HG03108 (cell line): ENCODE measurements around the gene XRCC5.
"Not testable (repeated sequence)": the region's sequence is repeated elsewhere in the genome, so short reads cannot be mapped to it uniquely, and the experiment has no call there.

Experiments used
- ATAC-seq: cut with Tn5 transposase; IDR thresholded peaks from one replicate; pipeline ENCODE4 v1.9.1; 2021; ENCODE audit warnings: moderate library complexity; ENCODE audit not compliant: unreplicated experiment

XRCC5 gene

DNA sequence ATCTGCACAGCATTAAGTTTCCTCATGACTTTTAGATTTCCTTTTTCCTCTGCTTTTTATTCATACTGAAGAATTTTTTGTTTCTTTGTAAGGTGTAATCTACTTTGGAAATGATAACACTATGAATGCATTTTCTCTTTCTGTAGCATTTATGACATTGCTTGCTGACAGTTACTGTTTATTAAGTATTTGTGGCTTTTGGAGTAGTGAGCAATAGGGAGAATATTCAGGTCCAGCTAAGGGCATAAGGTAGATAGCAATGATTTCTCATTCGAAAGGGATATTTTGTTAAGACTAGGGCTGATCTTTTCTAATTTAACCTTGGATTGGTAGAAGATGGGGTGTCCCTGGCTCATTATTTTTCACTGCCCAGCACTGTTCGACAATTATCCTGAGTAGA, 80.3 kb downstream of the XRCC5 start:
- ATAC-seq: no peak

DNA sequence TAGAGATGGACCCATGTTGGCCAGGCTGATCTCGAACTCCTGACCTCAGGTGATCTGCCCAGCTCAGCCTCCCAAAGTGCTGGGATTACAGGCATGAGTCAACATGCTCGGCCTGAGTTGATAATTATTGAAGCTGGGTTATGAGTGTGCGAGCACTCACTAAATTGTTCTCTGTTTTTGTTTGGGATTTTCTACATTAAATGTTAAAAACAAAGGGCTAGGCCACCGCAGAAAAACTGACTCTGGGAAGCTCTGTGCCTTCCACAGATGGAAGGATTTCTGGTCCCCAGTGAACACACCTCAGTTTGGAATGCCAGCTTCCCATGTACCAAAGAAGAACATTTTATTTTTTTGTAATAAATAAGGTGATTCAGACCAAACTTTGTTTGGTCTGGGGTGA, 83.0 kb downstream of the XRCC5 start:
- no peak for ATAC-seq

DNA sequence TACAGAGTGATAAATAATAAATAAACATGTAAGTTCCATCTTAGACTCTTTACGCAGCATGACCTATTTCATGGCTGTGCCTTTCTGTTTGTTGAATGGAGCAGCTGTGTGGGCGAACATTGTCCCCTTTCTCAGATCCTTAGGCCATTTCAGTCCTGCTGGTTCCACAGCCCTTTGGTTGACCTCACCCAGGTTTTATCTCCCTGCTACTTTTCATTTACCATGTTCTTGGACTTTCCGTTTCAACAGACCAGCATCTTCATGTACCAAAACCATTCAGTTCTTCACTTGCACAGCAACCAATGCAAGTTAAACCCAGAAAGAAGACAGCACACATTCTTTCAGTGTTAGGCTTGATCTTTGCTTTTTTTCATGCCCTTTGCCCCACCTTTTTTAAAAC, 83.8 kb downstream of the XRCC5 start:
- no peak for ATAC-seq

DNA sequence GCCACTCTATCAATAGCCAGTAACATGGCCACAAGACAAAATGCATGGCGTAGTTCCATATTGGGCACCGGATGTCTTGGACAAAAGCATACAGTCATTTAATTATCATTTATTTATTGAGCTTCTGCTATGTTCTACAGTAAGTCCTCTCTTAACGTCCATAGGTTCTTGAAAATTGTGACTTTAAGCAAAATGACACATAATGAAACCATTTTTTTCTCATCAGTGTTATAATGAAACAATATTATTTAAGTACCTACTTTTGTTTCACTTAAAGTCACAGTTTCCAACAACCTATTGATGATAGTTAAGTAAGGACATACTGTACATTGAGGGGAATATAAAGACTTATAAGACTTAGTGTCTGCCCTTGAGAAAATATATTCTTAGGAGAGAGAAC, 84.9 kb downstream of the XRCC5 start:
- ATAC-seq: no peak

DNA sequence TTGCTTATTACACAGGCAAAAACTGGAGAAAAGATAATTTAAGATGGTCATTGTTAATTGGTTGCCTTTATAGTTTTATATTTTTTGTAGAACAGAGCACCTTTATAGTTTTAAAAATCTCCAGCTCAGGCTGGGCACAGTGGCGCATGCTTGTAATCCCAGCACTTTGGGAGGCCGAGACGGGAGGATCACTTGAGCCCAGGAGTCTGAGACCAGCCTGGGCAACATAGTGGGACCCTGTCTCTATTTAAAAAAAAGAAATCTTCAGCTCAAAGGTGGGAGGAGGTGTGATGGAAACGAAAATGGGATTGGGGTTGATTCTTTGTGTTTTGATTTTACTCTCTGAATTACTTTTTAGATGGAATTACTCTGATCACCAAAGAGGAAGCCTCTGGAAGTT, 85.4 kb downstream of the XRCC5 start:
- no peak for ATAC-seq

DNA sequence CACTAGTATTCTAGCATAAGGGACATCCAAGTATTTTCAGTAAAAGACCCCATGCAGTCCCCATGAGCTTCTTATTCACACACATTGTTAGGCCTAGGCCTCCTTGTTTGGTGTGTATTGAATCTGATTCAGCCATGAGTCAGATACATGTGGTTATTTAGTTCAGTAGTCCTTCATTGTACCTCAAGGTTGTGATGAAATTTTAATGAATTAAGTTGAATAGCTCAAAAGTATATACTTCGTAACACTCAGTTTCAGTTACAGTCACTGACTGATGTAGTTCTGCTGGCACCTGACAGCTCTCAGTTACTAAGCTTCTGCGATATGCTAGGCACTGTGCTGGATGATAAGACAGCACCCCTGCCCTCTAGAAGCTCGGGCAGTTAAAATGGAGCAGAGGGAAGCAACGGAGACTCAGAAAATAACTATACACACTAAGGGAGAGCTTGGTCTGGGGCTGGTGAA, 86.4 kb downstream of the XRCC5 start:
- no peak for ATAC-seq

DNA sequence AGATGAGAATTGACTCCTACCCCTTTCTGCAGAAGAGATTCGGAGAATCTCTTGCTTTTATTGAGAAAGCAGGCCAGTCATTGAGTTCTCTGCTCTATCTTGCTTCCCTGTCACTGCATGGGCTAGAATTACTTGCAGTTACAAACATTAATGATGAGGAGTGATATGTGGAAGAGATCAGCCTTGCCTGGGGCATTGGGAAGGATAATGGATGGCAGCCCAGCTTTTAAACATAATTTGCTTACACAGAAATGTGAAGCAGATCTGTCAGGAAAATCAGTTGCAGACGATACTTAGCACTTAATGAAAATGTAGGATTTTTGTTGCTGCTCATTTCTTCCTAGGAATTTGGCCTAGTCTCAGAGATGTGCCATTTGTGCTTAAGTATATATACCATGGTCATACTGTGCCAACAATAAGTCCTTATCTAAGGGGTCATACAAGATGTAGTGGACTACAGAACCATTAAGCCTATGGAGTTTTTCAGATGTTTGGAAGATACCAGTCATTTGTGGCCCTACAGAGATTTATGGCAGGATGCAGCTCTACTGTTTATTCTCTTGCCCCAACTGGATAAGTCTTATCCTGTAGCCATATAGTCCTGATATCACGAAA, 92.7 kb downstream of the XRCC5 start:
- ATAC-seq: no peak

DNA sequence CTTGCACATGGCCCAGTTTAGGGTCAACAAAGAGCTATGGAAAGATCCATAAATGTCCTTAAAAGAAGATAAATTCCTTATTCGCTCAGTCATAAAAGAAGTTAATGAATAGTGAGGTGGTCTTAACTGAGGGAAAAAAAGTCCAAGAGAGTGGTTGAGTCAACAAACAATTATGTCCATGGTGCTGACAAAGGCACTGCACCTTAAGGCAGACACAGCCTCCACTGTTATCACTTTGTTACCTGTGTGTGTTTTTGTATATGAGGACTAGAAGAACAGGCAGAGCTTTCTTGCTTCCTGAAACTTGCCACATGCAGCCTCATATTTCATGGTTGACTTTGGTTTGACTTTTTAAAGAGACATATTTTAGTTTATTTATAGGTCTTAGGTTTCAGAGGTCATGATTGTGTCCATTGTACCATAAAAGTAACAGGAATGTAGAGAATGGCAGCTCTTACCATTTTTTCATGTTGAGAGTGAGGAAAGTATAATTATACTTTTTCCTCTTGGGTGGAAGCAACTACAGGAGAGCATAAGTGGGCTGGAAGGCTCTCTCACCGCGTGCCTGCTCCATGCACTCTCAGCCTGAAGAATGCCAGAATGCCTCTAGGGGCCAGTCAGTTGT, 93.6 kb downstream of the XRCC5 start:
- ATAC-seq: no peak

DNA sequence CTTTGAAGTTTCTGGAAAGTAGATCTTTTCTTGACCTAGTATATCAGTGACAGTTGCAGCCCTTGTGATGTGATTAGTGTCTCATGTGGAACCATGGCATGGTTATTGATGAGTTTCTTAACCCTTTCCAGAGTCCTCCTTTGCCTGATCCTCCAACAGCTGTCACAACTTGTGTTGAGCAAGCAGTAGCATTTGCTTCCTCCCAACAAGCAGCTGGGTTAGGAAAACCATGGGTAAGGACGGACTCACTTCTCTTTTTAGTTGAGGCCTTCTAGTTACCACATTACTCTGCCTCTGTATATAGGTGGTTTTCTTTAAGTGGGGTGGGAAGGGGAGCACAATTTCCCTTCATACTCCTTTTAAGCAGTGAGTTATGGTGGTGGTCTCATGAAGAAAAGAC, 96.3 kb downstream of the XRCC5 start:
- ATAC-seq: no peak

DNA sequence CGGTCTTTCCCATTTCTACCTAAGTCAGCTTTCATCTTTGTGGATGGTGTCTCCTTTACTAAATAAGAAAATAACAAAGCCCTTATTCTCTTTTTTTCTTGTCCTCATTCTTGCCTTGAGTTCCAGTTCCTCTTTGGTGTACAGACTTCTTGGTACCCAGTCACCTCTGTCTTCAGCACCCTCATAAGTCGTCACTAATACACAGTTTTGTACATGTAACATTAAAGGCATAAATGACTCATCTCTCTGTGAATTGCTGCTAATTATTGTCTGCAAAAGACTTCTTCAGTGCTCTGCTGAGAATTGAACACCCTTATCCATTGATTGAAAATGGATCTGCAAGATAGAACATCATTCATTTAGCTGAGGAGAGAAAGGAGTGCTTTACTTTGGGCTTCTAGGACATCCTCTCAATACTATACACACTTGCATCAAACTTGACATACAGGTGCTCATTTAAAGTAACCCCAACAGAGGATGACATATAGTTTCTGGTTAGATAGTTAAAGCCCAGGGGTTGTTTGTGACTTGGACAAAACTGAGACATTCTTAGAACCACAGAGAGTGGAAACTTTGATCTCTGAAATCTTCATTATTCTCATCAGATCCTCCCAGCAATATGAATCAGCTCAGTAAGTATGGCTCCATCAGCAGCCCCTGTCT, 97.0 kb downstream of the XRCC5 start:
- peak; percentile 73 for ATAC-seq

DNA sequence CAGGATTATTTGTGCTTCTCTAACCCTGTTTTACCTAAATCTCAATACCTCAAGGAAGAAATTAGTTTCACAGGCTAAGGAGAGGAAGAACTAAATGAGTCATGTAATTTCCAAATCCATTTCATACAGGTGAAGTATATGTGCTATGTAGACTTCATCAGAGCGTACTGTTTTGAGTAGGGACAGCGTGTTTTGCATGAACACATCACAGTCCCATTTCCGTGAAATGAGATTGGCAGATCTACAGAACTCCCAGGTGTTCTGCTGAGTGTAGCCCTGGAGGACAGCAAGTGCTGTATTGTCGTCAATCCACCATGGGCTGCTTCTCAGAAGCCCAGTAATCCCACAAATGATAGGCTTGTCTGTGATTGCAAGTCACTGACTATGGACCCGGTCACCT, 97.7 kb downstream of the XRCC5 start:
- ATAC-seq: no peak

DNA sequence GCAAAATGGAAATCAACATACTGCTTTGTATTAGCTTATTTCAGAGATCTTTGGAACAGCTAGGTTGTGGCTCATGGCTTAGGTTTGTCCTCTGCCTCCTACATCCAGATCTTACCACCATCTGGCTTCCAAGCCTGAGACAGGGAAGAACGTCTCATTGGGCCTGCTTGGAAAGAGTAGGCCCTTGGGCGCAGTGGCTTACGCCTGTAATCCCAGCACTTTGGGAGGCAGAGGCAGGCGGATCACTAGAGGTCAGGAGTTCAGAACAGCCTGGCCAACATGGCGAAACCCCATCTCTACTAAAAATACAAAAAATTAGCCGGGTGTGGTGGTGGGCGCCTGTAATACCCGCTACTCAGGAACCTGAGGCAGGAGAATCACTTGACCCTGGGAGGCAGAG, 99.5 kb downstream of the XRCC5 start:
- not testable (repeated sequence) for ATAC-seq

DNA sequence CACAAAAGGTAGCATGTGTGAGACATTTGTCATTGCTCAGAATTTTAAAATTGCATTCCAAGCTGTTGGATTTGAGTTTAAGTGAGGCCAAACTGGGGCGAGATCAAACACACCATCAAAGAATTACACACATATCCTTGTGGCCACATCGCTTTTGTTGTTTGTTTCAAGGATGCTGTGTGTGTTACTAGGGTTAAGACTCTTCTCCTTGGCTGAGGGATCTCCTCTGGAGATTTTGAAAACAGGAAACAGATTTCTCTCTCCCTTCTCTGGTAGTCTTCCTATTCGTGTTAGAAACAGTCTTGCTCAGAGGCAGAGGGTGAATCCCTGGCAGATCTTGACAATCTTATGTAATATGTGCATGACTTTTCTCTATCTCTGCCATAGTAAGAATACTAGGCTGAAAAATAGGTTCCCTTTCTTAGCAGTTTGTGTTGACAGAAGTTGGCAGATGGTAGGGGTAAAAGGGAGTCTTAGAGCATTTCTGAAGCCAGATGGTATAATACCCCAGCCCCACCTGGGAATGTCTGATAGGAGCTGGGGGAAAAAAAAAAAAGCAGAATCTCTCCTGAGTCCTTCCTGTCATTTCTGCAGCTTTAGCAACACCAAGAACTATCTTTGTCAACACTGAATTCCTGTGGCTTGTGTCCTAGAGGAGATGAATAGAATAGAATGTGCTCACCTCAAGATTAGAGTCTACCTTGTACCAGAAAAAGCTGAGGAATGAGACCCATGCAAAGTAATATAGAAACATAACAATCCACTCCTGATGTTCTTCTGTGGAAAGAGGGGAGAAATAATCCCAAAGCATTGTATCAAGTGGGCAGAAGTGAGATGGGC, 101.8 kb downstream of the XRCC5 start:
- no peak for ATAC-seq

DNA sequence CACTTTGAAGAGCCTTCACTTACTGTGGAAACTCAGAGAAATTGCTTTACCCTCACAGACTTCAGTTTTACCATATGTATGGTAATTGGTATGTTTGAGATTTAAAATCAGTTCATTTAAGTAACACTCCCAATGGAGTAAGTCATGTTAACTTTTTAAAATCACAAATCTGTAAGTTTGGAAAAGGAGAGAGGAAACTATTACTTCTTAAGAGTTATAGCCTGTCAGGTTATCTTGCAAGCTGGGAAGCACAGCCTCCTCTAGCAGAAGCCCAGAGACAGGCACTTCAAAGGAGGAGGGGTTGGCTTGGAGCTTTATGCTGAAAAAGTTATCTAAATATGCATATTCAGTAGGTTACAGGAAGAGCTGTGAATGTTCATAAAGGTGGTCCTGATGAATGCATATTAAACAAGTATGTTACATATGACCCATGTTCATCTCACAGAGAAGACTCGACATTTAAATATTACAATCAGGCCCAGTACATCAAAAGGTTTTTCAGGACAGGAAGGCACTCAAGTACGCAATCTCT, 102.5 kb downstream of the XRCC5 start:
- ATAC-seq: no peak

DNA sequence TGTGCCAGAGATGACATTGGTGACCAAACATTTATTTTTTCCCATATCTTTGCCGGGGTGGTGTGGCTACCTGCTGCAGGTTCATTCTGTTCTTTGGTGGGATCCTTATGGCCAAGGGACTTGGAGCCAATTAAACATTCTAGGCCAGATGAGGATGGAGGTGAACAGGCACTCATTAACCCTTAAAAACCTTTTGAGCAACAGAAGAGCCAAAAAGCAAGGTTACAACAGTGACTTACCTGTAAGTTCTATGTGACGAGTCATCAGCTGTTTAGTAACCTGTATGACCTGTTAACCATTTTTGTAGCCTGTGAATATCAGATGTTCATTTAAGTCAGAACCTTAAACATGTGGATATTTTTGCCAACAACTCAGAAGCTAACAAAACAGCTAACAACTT, 105.6 kb downstream of the XRCC5 start:
- no peak for ATAC-seq

DNA sequence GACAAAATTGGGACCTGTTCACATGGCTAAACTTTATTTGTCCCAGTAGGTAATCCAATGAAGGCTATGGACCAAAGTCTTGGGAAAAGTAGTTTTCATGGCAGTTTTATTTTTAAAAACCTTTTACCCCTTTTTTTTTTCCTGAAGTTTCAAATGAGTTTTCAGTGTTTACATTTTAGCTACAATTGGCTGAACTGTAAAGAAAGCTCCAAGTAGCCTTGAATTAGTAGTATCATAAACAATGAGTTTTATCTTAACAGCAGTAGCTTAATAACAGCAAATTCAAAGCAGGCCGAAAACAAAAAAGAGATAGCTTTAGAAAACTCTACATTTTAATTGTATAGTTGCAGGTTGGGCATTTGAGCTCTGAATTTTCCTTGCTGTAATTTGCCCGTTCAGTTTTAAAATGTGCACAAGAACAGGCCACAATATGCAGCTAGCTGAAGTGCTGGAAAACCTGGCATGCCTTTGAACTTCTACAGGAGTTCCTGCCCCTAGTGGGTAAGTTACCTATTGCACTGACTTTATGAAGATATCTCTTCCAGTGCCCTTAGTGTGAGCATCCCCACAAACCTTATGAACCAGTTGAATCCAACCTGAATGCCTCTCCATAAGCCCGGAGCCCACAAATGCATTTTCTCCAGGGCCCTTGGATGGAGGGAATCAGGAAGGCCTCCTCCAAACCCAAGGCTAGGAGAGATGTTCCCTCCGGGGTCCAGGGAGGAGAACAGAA, 106.7 kb downstream of the XRCC5 start:
- ATAC-seq: no peak

DNA sequence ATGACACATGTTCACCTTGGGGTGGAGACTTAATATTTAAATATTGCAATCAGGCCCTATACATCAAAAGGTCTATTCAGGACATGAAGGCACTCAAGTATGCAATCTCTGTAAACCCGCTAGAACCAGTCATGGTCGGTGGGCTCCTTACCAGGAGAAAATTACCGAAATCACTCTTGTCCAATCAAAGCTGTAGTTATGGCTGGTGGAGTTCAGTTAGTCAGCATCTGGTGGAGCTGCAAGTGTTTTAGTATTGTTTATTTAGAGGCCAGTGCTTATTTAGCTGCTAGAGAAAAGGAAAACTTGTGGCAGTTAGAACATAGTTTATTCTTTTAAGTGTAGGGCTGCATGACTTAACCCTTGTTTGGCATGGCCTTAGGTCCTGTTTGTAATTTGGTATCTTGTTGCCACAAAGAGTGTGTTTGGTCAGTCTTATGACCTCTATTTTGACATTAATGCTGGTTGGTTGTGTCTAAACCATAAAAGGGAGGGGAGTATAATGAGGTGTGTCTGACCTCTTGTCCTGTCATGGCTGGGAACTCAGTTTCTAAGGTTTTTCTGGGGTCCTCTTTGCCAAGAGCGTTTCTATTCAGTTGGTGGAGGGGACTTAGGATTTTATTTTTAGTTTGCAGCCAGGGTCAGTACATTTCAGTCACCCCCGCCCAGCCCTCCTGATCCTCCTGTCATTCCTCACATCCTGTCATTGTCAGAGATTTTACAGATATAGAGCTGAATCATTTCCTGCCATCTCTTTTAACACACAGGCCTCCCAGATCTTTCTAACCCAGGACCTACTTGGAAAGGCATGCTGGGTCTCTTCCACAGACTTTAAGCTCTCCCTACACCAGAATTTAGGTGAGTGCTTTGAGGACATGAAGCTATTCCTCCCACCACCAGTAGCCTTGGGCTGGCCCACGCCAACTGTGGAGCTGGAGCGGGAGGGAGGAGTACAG, 108.1 kb downstream of the XRCC5 start:
- no peak for ATAC-seq

DNA sequence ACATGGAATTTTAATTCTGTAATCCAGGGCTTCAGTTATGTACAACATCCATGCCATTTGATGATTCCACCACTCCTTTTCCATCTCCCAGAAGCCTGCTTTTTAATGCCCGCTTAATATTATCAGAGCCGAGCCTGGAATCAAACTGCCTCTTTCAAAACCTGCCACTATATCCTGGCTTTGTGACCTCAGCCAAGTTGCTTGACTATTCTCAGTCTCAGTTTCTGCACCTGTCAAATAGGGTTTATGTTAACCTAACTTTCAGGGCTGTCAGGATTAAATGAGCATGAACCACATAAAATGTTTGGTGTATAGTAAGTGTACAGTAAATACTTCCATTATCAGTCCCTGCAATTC, 108.7 kb downstream of the XRCC5 start:
- ATAC-seq: peak; percentile 31

DNA sequence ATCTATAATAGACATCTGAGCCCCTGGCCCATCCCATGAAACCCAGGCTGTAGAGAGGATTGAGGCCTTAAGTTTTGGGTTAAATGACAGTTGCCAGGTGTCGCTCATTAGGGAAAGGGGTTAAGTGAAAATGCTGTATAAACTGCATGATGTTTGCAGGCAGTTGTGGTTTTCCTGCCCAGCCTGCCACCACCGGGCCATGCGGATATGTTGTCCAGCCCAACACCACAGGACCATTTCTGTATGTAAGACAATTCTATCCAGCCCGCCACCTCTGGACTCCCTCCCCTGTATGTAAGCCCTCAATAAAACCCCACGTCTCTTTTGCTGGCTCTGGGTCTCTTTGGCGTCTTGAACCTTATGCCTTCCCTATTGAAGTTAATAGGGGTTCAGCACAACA, 110.7 kb downstream of the XRCC5 start:
- no peak for ATAC-seq

DNA sequence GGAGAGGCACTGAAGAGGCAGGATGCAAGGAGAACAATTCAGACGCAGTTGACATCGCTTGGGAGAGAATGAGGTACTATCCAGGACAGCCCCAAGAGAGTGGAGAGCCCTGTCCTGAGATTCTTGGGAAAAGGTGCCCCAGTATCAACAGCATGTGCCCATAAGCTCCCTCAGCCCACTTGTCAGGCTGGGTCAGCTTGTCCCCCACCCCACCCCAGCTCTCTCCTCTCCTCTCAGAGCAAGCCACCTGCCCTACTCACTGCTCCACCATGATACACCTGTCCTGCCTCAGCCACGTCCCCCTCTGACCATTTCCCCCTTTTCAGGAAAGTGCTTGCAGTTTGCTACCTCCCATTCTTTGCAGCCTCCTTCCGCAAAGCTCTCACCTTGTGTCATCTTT, 111.8 kb downstream of the XRCC5 start:
- no peak for ATAC-seq
